Stimulated activated CD8-positive, alpha-beta memory T cell treated with anti-CD3 and anti-CD28 coated beads, Interleukin-12 subunit alpha, Interleukin-12 subunit beta, amount 100 ng/mL, for 24 hours (primary cell): Measurements from ENCODE around the gene ZSCAN5B.
"Not testable (repeated sequence)": the region's sequence is repeated elsewhere in the genome, so short reads cannot be mapped to it uniquely, and the experiment has no call there.

Experiments used
- DNase-seq: peaks from one replicate; pipeline ENCODE4 v3.0.0-alpha.2; 2020; ENCODE audit errors: extremely low read depth

Gene ZSCAN5B

DNA sequence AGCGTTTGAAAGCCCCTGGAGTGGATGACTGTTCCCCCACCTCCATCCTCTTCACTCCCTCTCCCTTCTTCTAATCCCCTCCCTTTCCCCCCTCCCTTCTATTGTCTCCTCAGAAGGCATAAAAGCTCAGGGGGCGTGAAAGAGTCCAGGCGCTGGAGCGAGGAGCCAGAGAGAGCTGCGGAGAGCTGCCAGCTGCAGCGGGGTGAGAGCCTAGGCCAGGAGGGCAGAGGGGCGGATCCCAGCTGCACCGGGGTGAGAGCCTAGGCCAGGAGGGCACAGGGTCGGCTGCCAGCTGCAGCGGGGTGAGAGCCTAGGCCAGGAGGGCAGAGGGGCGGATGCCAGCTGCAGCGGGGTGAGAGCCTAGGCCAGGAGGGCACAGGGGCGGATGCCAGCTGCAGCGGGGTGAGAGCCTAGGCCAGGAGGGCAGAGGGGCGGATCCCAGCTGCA lies 21.7 kb downstream of the ZSCAN5B start, which contains the start of gene GALP:
TSS of gene GALP (plus strand) at position 148 of the 447 bp plus-strand sequence. CDS start 1,101 bp downstream, outside the sequence.
- not testable (repeated sequence) for DNase-seq

DNA sequence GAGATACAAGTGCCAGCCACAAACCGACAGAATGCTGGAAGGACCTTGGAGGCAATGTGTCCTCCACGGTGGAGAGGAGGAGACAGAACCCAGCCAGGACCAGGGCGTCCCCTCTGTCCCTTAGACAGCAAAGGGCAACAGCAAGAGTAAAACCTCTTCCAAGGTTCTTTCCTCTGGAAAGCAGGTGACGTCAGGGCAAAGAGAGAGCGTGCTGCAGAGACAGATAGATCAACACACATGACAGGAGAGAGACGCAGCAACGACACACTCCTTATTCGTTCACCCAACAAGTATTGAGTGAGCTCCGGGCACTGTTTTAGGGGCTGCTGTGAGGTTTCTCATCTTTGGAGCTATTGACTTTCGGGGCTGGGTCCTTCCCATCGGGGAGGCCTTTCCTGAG lies 23.0 kb downstream of the ZSCAN5B start:
- DNase-seq, result no peak

DNA sequence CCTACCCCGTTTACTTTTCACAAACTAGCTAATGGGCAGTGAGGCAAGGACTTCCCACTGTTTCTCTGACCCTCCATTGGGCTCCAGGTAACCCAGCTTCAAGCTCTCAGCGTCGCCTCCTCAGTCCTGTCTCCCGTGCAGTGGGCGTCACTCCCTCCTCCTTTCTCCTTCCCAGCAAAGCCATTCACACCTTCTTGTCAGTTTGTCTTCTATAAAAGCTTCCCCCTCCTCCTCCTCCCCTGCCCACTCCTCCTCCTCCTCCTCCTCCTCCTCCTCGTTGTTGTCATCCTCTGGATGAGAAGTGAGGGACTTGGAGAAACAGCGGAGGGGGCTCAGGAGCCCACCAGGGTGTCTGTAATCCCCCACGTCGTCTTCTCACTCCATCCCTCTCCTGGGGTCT lies 23.5 kb downstream of the ZSCAN5B start:
- no peak for DNase-seq

DNA sequence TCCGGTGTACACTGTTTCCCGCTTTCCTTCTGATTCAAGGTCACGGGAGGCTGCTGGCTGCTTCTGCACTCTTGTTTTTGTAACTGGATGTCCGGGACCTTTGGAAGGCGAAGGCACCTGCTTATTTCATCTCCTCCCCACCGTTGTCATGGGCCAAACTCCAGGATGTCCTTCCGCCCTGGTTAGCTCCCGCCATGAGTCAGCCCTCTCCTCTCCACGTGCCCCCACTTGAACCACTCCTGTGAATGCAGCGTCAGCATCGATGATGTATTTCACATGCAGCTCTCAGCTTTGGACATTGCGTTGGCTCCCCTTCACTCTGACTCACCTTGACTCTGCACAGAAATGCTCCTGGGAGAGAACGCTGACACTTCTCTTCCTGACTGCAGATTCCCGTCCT lies 27.3 kb downstream of the ZSCAN5B start:
- no peak for DNase-seq

DNA sequence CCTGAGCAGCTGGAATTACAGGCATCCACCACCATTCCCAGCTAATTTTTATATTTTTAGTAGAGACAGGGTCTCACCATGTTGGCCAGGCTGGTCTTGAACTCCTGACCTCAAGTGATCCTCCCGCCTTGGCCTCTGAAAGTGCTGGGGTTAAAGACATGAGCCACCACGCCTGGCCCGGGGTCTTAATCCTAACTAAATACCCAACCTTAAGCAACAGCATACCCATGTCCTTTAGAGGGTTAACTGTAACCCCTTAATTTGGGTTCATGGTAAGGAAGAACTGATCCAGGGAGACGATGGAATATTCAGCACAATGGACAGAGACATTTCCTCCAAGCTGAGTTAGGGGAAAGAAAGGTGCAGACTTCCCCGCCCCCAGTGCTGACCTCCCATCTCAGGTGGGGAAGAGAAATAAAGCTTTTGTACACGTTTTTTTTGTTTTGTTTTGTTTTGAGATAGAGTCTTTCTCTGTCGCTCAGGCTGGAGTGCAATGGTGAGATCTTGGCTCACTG lies 30.5 kb downstream of the ZSCAN5B start:
- DNase-seq, result no peak

DNA sequence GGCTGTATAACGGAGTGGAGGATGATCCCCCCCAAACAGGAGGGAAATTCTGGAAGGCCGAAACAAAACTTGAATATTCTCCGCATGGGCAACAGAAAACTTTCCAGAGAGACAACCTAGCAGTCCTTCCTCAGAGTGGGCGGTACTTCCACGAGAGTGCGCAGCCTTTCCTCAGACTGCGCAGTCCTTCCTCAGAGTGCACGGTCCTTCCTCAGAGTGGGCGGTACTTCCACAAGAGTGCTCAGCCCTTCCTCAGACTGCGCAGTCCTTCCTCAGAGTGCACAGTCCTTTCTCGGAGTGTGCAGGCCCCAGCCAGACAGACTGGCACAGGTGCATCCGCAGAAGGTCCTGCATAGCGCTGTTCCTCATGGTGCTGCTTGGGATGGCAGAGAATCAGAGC lies 34.5 kb downstream of the ZSCAN5B start:
- DNase-seq, result no peak

DNA sequence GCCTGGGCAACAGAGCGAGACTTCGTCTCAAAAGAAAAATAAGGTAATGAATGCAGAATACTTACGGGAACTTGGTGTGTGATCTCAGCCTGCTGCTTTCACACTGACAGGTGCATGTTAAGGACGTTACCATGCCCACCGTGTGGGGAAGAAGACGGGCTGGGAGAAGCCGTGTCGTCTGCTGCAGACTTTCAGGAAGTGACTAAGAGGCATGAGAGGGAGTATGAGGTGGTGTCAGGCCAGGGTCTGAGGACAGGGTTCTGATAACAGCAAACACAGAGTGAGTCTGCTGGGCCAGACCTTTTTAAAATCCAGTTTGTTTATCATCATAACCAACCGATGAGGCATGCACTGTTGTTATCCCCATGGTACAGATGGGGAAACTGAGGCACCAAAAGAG lies 35.3 kb downstream of the ZSCAN5B start:
- no peak for DNase-seq

DNA sequence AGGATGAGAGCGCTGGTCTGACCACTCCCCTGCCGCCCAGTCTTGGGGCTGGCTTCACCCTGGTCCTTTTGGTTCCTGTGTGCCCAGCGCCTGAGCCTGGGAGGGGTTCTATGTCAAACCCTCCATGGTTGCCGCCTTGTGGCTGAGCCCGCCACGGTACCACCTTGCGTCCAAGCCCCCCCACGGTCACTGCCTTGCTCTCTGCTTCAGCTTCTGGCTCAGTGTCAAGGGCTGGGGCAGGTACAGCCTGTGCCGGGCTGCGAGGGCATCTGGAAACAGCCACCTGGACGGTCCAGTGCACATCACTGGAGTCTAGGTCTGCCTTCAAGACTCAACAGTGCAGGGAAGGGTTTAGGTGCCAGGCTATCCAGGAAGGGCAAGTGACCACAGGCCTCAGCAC lies 36.0 kb downstream of the ZSCAN5B start:
- DNase-seq, result no peak

DNA sequence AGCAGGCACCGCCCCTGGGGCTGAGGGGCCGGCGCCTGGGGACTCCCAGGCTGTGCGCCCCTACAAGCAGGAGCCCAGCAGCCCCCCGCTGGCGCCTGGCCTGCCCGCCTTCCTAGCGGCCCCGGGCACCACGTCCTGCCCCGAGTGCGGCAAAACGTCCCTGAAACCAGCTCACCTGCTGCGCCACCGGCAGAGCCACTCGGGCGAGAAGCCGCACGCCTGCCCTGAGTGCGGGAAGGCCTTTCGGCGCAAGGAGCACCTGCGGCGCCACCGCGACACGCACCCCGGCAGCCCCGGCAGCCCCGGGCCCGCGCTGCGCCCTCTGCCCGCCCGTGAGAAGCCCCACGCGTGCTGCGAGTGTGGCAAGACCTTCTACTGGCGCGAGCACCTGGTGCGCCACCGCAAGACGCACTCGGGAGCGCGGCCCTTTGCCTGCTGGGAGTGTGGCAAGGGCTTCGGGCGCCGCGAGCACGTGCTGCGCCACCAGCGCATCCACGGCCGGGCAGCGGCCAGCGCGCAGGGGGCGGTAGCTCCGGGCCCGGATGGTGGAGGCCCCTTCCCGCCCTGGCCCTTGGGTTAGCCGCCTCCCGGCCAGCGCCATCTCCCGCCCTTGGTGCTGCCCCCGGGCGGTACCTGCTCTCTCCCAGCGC lies 37.8 kb downstream of the ZSCAN5B start:
- no peak for DNase-seq

DNA sequence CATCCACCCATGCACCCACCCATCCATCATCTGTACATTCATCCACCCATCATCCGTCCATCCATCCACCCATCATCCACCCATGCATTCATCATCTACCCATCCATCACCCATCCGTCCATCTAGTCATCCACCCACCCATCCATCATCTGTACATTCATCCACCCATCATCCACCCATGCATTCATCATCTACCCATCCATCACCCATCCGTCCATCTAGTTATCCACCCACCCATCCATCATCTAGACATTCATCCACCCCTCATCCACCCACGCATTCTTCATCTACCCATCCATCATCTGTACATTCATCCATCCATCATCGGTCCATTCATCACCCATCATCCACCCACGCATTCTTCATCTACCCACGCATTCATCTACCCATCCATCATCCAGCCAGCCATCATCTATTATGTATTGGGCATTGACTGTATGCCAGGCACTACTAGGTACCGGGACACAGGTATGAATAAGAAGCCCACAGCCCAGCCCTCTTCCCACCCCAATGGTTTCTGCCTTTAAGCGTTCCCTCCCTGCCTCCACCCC lies 38.5 kb downstream of the ZSCAN5B start:
- no peak for DNase-seq

DNA sequence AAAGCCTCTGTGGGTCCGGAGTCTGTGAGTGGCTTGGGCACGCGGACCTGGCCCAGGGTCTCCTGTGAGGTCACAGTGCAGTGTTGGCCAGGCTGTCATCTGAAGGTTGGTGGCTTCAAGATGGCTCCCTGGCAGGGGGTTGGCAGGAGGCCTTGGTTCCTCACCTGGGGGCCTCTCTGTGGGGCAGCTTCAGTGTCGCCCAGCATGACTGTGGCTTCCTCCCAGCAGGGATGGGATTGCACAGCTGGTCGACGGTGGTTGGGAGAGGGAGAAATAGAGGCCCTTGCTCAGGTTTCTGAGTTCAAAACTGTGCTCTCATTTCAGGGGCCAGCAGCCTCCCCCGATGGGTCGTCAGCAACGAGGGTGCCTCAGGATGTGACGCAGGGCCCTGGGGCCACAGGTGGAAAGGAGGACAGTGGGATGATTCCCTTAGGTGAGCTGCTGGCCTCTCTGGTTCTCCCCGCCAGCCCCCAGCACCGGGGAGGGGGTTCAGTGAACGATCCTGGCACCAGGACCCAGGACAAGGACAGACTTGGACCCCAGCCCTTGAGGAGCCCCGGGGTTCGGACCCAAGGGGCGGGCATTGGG lies 39.3 kb downstream of the ZSCAN5B start:
- no peak for DNase-seq

DNA sequence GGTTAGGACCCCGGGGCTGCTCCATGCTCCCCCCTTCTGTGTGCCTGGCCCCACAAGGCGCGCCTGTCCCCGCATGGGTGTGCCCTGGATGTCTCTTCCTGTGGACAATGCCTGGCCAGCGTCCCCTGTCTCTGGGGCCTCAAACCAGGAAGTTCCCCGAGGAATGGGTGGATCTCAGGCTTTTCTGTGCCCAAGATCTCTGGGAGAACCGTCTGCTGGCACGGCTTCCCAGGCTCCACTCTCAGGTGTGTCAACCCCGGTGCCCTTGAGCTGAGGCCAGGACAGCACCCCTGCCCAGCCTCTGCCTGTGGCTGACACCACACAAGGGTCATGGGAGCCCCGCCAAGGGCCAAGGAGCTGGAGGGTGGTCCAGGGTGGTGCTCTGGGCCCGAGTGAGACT lies 40.8 kb downstream of the ZSCAN5B start:
- no peak for DNase-seq

DNA sequence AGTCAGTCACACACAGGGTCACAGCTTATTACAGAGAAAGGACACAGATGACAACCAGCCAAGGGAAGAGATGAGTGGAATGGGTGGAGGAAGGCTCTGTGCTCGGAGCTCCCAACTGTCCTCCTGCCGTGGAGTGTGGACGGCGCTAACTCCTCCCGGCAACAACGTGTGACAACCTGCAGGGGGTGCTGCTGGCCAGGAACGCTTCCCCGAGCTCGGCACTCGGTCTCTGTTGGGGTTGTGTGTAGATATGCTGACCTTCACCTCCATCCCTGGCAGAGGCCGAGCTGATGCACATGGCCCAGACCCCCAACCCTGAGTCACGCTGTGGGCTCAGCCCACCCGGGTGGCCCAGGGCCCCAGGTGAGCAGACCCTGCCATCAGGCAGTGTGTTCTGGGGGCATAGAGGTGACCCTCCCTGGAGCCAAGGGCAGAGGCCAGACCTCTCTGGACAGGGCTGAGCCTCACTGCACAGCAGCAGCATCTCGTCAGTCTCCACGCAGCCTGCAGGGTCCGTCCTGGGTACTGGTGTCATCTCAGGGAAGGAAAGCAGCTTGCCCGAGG lies 42.4 kb downstream of the ZSCAN5B start:
- no peak for DNase-seq

DNA sequence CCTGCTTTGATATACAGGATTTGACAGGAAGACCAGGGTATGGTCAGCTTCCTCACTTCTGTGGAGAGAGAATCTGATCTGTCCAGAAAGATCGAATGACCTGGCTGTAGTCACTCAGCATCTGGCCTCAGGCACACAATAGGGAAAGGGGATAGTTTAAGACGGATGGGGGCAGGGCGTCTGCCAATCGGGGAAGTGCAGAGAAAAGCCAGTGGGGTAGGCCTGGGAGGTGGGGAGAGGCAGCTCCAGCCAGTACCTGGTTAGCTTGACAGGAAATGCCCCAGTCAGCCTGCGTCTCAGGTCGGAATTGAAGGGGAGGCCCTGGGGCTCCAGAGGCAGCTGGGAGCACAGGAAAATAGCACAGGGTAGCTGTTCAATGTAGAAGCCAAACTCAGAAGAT lies 44.1 kb downstream of the ZSCAN5B start:
- DNase-seq, result no peak

DNA sequence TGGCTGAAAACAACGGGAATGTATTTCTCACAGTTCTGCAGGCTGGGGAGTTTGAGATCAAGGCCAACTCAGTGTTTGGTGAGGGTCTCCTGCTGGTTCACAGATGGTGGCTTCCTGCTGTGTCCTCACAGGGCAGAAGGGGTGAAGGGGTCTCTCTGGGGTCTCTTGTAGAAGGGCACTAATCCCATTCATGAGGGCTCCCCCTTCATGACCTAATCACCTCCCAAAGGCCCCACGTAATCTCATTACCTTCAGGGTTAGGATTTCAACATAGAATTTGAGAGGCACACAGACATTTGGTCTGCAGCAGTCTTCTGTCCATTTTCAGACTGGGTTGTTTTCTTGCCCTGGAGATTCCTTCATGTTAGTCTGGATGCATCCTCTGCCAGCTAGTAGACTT lies 44.9 kb downstream of the ZSCAN5B start:
- DNase-seq, result no peak

DNA sequence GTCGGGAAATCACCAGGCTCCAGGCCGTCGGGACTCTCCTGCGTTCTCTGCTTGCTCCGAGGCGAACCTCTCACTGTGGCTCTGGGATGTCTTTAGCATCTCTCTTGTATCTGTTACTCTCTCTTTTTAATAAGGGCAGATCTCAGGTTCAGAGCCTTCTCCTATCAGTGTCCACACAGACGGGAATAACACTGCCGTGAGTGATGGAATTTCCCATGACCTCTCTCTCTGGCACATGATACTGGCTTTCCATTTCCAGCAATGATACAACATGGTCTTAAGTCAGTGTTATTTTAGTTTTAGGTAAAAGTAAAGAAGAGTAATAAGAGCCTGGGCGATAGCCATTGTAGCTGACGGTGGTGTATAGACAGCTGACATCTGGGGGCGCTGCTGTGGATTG lies 47.2 kb downstream of the ZSCAN5B start:
- no peak for DNase-seq

DNA sequence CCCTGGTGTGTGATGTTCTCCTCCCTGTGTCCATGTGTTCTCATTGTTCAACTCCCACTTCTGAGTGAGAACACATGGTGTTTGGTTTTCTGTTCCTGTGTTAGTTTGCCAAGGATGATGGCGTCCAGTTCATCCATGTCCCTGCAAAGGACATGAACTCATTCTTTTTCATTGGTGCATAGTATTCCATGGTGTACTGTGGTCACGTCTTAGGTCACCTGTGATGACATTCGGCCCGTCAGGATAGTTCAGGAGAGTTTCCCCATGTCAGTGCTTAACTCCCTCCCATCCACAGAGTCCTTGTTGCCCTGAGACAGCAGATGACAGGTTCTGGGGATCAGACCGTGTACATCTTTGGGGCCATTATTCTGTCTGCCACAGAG lies 47.9 kb downstream of the ZSCAN5B start:
- no peak for DNase-seq

DNA sequence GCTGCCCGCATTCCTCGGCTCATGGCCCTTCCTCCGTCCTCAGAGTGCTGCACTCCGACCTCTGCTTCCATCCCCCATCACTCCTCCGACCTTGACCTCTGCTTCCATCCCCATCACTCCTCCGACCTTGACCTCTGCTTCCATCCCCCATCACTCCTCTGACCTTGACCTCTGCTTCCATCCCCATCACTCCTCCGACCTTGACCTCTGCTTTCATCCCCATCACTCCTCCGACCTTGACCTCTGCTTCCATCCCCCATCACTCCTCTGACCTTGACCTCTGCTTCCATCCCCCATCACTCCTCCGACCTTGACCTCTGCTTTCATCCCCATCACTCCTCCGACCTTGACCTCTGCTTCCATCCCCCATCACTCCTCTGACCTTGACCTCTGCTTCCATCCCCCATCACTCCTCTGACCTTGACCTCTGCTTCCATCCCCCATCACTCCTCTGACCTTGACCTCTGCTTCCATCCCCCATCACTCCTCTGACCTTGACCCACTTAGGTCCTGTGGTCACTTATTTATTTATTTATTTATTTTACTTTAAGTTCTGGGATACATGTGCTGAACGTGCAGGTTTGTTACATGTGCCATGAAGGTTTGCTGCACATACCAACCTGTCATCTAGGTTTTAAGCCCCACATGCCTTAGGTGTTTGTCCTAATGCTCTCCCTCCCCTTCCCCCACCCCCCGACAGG lies 48.5 kb downstream of the ZSCAN5B start:
- DNase-seq, result not testable (repeated sequence)

DNA sequence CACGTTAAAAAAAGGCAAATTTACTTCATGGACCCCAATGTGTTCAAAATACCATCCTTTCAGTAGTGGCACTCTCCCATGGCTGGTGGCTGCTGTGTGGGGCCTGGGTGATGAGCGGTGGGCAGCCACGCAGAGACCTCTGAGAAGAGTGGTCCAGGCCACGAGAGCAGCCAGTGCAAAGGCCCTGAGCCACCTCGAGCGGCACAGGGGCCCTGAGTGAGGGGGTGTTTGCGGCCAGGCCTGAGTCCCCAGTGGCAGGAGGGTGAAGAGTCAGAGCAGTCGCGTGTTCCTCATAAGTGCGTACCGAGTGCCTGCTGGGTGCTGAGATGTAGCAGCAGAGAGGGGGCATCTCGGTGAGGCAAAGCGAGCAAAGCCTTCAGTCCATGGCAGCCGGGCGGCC lies 49.5 kb downstream of the ZSCAN5B start:
- no peak for DNase-seq

DNA sequence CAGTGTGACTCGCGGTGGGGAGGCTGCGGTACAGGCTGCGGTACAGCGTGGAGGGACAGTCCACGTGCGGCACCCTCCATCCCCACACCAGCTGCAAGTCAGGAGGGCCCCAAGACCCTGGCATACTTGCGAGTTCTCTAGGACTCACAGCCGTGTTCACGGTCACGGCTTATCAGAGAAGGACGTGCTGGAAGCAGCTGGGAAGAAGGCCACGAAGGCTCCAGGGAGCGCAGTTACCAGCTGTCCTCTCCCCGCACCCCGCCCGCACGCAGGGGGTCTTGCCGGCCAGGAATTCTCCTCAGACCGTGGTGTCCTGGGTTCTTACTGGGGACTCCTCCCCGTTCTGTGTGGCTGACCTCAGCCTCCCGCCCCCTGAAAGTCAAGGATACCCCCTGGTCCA lies 50.3 kb downstream of the ZSCAN5B start:
- DNase-seq, result no peak

DNA sequence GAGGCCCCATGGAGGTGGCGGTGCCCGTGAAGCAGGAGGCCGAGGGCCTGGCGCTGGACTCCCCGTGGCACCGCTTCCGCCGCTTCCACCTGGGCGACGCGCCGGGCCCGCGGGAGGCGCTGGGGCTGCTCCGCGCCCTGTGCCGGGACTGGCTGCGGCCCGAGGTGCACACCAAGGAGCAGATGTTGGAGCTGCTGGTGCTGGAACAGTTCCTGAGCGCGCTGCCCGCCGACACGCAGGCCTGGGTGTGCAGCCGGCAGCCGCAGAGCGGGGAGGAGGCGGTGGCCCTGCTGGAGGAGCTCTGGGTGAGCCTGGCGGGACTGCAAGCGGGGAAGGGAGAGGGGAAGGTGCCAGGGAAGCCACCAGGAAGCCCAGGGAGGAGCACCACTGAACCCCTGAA lies 50.7 kb downstream of the ZSCAN5B start:
- no peak for DNase-seq

DNA sequence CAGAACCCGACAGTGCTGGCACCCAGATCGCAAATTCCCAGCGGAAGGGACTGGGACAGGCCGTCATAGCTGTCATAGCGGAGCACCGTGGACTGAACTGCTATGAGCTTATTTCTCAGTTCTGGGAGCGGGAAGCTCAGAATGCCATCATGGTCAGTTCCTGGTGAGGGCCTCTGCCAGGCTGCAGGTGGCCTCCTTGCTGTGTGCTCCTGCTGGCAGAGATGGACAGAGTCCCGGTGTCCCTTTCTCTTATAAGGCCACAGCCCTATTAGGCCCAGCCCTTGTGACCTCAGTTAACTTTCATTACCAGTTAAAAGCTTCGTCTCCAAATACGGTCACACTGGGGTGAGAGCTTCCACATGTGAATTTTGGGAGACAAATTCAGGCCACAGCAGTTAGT lies 51.9 kb downstream of the ZSCAN5B start:
- no peak for DNase-seq
